ENCODE data around the gene CD274. TPM values are rescaled to one million over a fixed set of nuclear protein-coding genes. Genes with fewer than 3 reads are reported as not detected.
"Not testable (repeated sequence)": the region's sequence is repeated elsewhere in the genome, so short reads cannot be mapped to it uniquely, and the experiment has no call there.

Gene CD274
- total and polyA plus RNA-seq, 4 donors = 1.9 to 5.7 (median 3.0) TPM

- intact Hi-C loops (cut with DNase I) = loop anchor here (5.0 to 10.0 kb wide), 4 partner anchors 160 to 678 kb away; partner anchors contain the start of gene INSL6 (in 1 of the 2)
- no peaks in the 10 kb centered on the region for H3K27me3 ChIP-seq (ENCODE audit: control insufficient read depth in 1 of 2, insufficient read depth in 2 of 2, low read length in 1 of 2)
- H3K36me3 ChIP-seq (ENCODE audit: control insufficient read depth in 1 of 2, insufficient read depth in 2 of 2, low read length in 1 of 2) = no peaks in the 10 kb centered on the region
- H3K4me1 ChIP-seq (ENCODE audit: control insufficient read depth in 1 of 2, insufficient read depth in 2 of 2, low read length in 2 of 2) = no peaks in the 10 kb centered on the region
- no peak for DNase-seq
- H3K9me3 ChIP-seq (ENCODE audit: control insufficient read depth, low read length) = no peaks in the 10 kb centered on the region
- 70 to 89% methylated on average over 2 of the region's 2 CpGs for WGBS, 2 donors
- ATAC-seq (ENCODE audit: low FRiP score) = no peak
- no peak overlapping the region for H3K27ac ChIP-seq (ENCODE audit: low read depth in 1 of 2, low read length in 2 of 2)
- no peak overlapping the region for H3K4me3 ChIP-seq (ENCODE audit: low read length in 2 of 2)
These were observed 25.2 kb upstream of the CD274 start for GRCh38 chr9:5425006-5425628.

- ATAC-seq (ENCODE audit: low FRiP score) = no peak
- intact Hi-C loops (cut with DNase I) = loop anchor here (5.0 to 10.0 kb wide), 4 partner anchors 162 to 680 kb away; partner anchors contain the start of gene INSL6 (in 1 of the 2)
- H3K4me3 ChIP-seq (ENCODE audit: low read length in 2 of 2) = no peak overlapping the region
- H3K27me3 ChIP-seq (ENCODE audit: control insufficient read depth in 1 of 2, insufficient read depth in 2 of 2, low read length in 1 of 2) = no peaks in the 10 kb centered on the region
- no peak overlapping the region for H3K27ac ChIP-seq (ENCODE audit: low read depth in 1 of 2, low read length in 2 of 2)
- no peaks in the 10 kb centered on the region for H3K9me3 ChIP-seq (ENCODE audit: control insufficient read depth, low read length)
- no peak for DNase-seq
- H3K4me1 ChIP-seq (ENCODE audit: control insufficient read depth in 1 of 2, insufficient read depth in 2 of 2, low read length in 2 of 2) = no peaks in the 10 kb centered on the region
- H3K36me3 ChIP-seq (ENCODE audit: control insufficient read depth in 1 of 2, insufficient read depth in 2 of 2, low read length in 1 of 2) = no peaks in the 10 kb centered on the region
These were observed 23.3 kb upstream of the CD274 start for GRCh38 chr9:5427005-5427404.

GRCh38 chr9:5428172-5428571 lies 22.2 kb upstream of the CD274 start:
- Histone ChIP-seq H3K36me3 (ENCODE audit: control insufficient read depth in 1 of 2, insufficient read depth in 2 of 2, low read length in 1 of 2) (no peaks in the 10 kb centered on the region), H3K4me3 (ENCODE audit: low read length in 2 of 2) (no peak overlapping the region), H3K4me1 (ENCODE audit: control insufficient read depth in 1 of 2, insufficient read depth in 2 of 2, low read length in 2 of 2) (no peaks in the 10 kb centered on the region), H3K27me3 (ENCODE audit: control insufficient read depth in 1 of 2, insufficient read depth in 2 of 2, low read length in 1 of 2) (no peaks in the 10 kb centered on the region), H3K27ac (ENCODE audit: low read depth in 1 of 2, low read length in 2 of 2) (no peak overlapping the region), H3K9me3 (ENCODE audit: control insufficient read depth, low read length) (no peaks in the 10 kb centered on the region)
- 79 to 84% methylated on average over 3 of the region's 3 CpGs for WGBS, 2 donors
- intact Hi-C loops (cut with DNase I) = loop anchor here (5.0 to 10.0 kb wide), 4 partner anchors 163 to 681 kb away; partner anchors contain the start of gene INSL6 (in 1 of the 2)
- DNase-seq (no peak), ATAC-seq (ENCODE audit: low FRiP score) (no peak)

- Histone ChIP-seq H3K27ac (ENCODE audit: low read depth in 1 of 2, low read length in 2 of 2) (no peak overlapping the region), H3K27me3 (ENCODE audit: control insufficient read depth in 1 of 2, insufficient read depth in 2 of 2, low read length in 1 of 2) (no peaks in the 10 kb centered on the region), H3K9me3 (ENCODE audit: control insufficient read depth, low read length) (no peaks in the 10 kb centered on the region), H3K36me3 (ENCODE audit: control insufficient read depth in 1 of 2, insufficient read depth in 2 of 2, low read length in 1 of 2) (no peaks in the 10 kb centered on the region), H3K4me3 (ENCODE audit: low read length in 2 of 2) (no peak overlapping the region), H3K4me1 (ENCODE audit: control insufficient read depth in 1 of 2, insufficient read depth in 2 of 2, low read length in 2 of 2) (no peaks in the 10 kb centered on the region)
- WGBS, 2 donors = 92 to 97% methylated on average over 2 of the region's 2 CpGs
- intact Hi-C loops (cut with DNase I) = loop anchor here (5.0 to 10.0 kb wide), 4 partner anchors 164 to 682 kb away; partner anchors contain the start of gene INSL6 (in 1 of the 2)
- DNase-seq (no peak), ATAC-seq (ENCODE audit: low FRiP score) (no peak)
These were observed 21.4 kb upstream of the CD274 start for GRCh38 chr9:5428794-5429528.

GRCh38 chr9:5429873-5430564 lies 20.3 kb upstream of the CD274 start:
- Histone ChIP-seq H3K27me3 (ENCODE audit: control insufficient read depth in 1 of 2, insufficient read depth in 2 of 2, low read length in 1 of 2) (no peaks in the 10 kb centered on the region), H3K4me1 (ENCODE audit: control insufficient read depth in 1 of 2, insufficient read depth in 2 of 2, low read length in 2 of 2) (no peaks in the 10 kb centered on the region), H3K4me3 (ENCODE audit: low read length in 2 of 2) (no peak overlapping the region), H3K9me3 (ENCODE audit: control insufficient read depth, low read length) (no peaks in the 10 kb centered on the region), H3K27ac (ENCODE audit: low read depth in 1 of 2, low read length in 2 of 2) (no peak overlapping the region), H3K36me3 (ENCODE audit: control insufficient read depth in 1 of 2, insufficient read depth in 2 of 2, low read length in 1 of 2) (no peaks in the 10 kb centered on the region)
- DNase-seq (no peak), ATAC-seq (ENCODE audit: low FRiP score) (no peak)
- intact Hi-C loops (cut with DNase I) = loop anchor here (5.0 to 10.0 kb wide), 5 partner anchors 165 to 755 kb away; partner anchors contain the start of genes CDC37L1 (in 1 of the 2) and INSL6 (in 1 of the 2)
- WGBS, 2 donors = 92 to 95% methylated on average over 10 of the region's 10 CpGs

- Histone ChIP-seq H3K36me3 (ENCODE audit: control insufficient read depth in 1 of 2, insufficient read depth in 2 of 2, low read length in 1 of 2) (no peaks in the 10 kb centered on the region), H3K9me3 (ENCODE audit: control insufficient read depth, low read length) (no peaks in the 10 kb centered on the region), H3K27ac (ENCODE audit: low read depth in 1 of 2, low read length in 2 of 2) (no peak overlapping the region), H3K27me3 (ENCODE audit: control insufficient read depth in 1 of 2, insufficient read depth in 2 of 2, low read length in 1 of 2) (no peaks in the 10 kb centered on the region), H3K4me3 (ENCODE audit: low read length in 2 of 2) (no peak overlapping the region), H3K4me1 (ENCODE audit: control insufficient read depth in 1 of 2, insufficient read depth in 2 of 2, low read length in 2 of 2) (no peaks in the 10 kb centered on the region)
- intact Hi-C loops (cut with DNase I) = loop anchor here in 1 of 2 donors (10.0 kb wide), 1 partner anchor 756 kb away; the partner anchor contains the start of gene CDC37L1
- no peak for ATAC-seq (ENCODE audit: low FRiP score)
- WGBS, 2 donors = 46 to 50% methylated on average over 3 of the region's 3 CpGs
- no peak for DNase-seq
These were observed 19.4 kb upstream of the CD274 start for GRCh38 chr9:5430912-5431311.

GRCh38 chr9:5432890-5433289 lies 17.5 kb upstream of the CD274 start:
- not testable (repeated sequence) for H3K4me1 ChIP-seq (ENCODE audit: control insufficient read depth in 1 of 2, insufficient read depth in 2 of 2, low read length in 2 of 2); DNase-seq; H3K27ac ChIP-seq (ENCODE audit: low read depth in 1 of 2, low read length in 2 of 2); H3K4me3 ChIP-seq (ENCODE audit: low read length in 2 of 2); H3K36me3 ChIP-seq (ENCODE audit: control insufficient read depth in 1 of 2, insufficient read depth in 2 of 2, low read length in 1 of 2); H3K27me3 ChIP-seq (ENCODE audit: control insufficient read depth in 1 of 2, insufficient read depth in 2 of 2, low read length in 1 of 2); ATAC-seq (ENCODE audit: low FRiP score); H3K9me3 ChIP-seq (ENCODE audit: control insufficient read depth, low read length)
- intact Hi-C loops (cut with DNase I) = loop anchor here in 1 of 2 donors (10.0 kb wide), 1 partner anchor 758 kb away; the partner anchor contains the start of gene CDC37L1
- WGBS, 2 donors = 95 to 97% methylated on average over 24 of the region's 24 CpGs

- intact Hi-C loops (cut with DNase I) = loop anchor here in 1 of 2 donors (10.0 kb wide), 1 partner anchor 759 kb away; the partner anchor contains the start of gene CDC37L1
- not testable (repeated sequence) for H3K9me3 ChIP-seq (ENCODE audit: control insufficient read depth, low read length); ATAC-seq (ENCODE audit: low FRiP score); H3K4me3 ChIP-seq (ENCODE audit: low read length in 2 of 2); H3K27me3 ChIP-seq (ENCODE audit: control insufficient read depth in 1 of 2, insufficient read depth in 2 of 2, low read length in 1 of 2); H3K4me1 ChIP-seq (ENCODE audit: control insufficient read depth in 1 of 2, insufficient read depth in 2 of 2, low read length in 2 of 2); DNase-seq; H3K36me3 ChIP-seq (ENCODE audit: control insufficient read depth in 1 of 2, insufficient read depth in 2 of 2, low read length in 1 of 2); H3K27ac ChIP-seq (ENCODE audit: low read depth in 1 of 2, low read length in 2 of 2)
- 90 to 91% methylated on average over 26 of the region's 26 CpGs for WGBS, 2 donors
These were observed 17.0 kb upstream of the CD274 start for GRCh38 chr9:5433328-5433727.

All from aorta (tissue), 5 donors.